Measurements from ENCODE around the gene BDH2.

BDH2 gene

DNA sequence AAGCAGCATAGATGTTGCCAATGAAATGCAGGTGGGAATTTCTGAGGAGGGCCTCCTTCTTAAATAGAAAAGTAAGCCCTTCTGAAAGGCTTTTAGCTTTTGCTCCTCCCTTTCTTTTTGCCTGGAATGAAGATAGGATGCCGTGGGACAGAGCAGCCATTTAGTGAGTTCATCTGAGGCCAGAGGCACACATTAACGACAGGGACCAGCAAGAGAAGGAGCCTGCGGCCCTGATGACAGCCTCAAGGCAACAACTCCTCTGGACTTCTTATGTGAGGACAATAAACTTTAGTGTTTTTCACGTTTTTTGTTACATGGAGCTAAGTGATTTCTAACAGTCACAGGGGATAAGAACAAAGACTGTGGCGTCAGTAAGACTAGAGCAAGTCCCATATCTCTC, 1.1 kb upstream of the BDH2 start:
- TF ChIP-seq, protein P1, sequence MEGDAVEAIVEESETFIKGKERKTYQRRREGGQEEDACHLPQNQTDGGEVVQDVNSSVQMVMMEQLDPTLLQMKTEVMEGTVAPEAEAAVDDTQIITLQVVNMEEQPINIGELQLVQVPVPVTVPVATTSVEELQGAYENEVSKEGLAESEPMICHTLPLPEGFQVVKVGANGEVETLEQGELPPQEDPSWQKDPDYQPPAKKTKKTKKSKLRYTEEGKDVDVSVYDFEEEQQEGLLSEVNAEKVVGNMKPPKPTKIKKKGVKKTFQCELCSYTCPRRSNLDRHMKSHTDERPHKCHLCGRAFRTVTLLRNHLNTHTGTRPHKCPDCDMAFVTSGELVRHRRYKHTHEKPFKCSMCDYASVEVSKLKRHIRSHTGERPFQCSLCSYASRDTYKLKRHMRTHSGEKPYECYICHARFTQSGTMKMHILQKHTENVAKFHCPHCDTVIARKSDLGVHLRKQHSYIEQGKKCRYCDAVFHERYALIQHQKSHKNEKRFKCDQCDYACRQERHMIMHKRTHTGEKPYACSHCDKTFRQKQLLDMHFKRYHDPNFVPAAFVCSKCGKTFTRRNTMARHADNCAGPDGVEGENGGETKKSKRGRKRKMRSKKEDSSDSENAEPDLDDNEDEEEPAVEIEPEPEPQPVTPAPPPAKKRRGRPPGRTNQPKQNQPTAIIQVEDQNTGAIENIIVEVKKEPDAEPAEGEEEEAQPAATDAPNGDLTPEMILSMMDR (conservative IDR thresholded peaks at IDR 0.05; ENCODE audit: control insufficient read depth, insufficient read depth, low read depth, low read length) = no peak
- no peak for DNase-seq (ENCODE audit: low read depth)
- H3K4me3 ChIP-seq (ENCODE audit: control insufficient read depth, low read depth, low read length) = no peak overlapping the region

DNA sequence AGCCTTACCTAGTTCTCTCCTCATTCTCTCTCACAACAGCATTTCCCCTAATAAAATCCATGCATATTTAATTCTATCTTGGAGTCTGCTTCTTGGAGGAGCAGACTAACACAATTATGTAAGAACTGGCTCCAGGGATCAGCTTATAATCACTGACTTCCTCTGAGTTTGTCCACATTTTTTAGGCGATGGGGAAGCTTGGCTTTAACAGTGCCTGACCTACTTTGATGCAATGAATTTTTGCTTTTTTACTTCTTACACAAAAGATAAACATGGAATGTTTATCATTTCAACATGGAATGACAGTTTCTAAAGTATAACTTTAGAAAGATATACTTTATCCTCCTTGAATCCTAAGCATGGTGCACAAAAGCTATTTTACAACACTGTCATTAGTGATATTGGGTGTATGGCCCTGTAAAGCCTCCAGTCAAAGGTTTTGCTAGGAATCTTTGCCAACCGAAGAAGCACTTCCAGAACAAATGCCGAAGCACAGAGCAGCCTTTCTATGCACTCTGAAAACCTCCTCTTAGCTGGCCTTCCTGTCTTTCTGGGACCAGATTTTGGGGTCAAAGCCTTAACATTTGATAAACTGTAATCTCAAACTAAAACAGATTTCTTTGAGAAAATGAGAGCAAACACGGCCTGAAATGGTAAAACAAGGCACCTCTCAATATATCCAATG, 736 bp downstream of the BDH2 start:
- peak; percentile 27 for DNase-seq (ENCODE audit: low read depth)
- peak overlapping the region; percentile 63 for H3K4me3 ChIP-seq (ENCODE audit: control insufficient read depth, low read depth, low read length)
- TF ChIP-seq, protein P1 (conservative IDR thresholded peaks at IDR 0.05; ENCODE audit: control insufficient read depth, insufficient read depth, low read depth, low read length) = no peak

DNA sequence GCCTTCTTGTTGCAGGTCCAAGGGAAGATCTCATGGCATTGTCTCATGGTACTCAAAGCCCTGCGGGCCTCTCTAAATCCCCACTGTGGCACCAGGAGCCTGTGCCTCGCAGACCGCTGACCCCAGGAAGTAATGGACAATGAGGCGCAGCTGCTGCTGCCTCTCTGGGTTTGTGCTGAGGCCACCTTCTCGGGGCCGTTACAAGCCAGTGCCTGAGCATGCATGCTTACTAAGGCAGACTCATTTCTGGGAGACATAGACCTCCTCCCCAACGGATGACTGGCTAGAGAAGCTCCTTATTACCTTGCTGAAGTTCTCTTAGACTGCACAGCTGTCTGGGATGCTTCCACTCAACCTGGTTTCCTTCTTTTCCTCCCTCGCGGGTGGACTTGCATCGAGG, 1.3 kb downstream of the BDH2 start:
- TF ChIP-seq, protein P1 (conservative IDR thresholded peaks at IDR 0.05; ENCODE audit: control insufficient read depth, insufficient read depth, low read depth, low read length) = no peak
- H3K4me3 ChIP-seq (ENCODE audit: control insufficient read depth, low read depth, low read length) = no peak overlapping the region

DNA sequence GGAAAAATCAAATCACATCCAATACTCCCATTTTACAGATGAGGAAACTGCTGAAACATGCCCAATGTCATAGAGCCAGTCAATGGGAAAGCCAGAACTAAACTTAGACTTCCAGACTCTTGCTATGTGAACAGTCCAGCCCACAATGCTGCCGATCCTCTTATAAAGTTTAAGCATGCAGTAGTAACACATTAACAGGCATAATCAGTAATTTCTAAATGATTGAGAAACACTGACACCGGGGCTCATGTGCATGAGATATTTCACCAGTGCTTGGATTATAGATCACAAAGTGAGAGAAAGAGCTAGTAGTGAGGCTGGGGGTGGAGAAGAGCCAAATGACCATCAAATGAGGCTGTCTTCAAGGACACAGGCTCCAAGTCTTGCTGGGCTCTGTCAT, 2.5 kb downstream of the BDH2 start:
- TF ChIP-seq, protein P1 (conservative IDR thresholded peaks at IDR 0.05; ENCODE audit: control insufficient read depth, insufficient read depth, low read depth, low read length) = no peak
- no peak overlapping the region for H3K4me3 ChIP-seq (ENCODE audit: control insufficient read depth, low read depth, low read length)
- DNase-seq (ENCODE audit: low read depth) = no peak

More for the DNA sequence above, 1.3 kb downstream of the BDH2 start:
- peak; percentile 10 for DNase-seq (ENCODE audit: low read depth)

DNA sequence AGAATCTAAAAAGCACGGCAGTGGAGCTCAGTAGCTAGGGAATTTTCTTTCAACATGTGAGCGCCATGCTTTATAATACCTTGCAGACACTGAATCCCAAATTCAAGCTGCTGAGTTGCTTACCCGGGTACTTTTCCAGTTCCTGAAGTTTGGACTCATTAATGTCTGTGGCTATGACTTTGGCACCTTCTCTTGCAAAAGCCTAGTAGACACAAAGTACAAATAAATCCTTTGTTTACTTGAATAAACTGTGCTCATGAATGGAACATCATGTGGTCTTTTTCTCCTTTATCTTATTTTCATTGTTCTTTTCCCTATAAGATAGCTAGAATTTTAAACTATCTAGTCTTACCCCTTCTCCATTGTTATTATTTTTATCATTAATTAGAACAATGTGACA, 4.6 kb downstream of the BDH2 start:
- no peak overlapping the region for H3K4me3 ChIP-seq (ENCODE audit: control insufficient read depth, low read depth, low read length)
- TF ChIP-seq, protein P1 (conservative IDR thresholded peaks at IDR 0.05; ENCODE audit: control insufficient read depth, insufficient read depth, low read depth, low read length) = no peak
- no peak for DNase-seq (ENCODE audit: low read depth)

DNA sequence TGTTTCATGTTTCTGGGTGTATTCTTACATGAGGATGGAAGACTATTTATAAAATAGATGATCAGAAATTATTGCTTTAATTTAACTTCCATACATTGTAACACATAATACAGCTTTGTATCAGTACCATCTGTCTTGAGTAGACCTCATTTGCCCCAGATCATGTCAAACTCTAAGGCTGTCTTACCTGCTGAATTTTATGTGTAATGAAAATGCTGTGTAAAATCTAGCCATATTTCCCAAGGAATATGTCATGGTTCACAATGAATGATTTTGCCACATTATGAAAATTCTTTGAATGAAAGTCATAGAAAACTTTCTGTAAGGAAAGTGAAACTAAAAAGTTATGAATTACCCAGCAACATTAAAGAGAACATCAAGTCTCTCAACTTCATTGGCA, 7.4 kb downstream of the BDH2 start:
- TF ChIP-seq, protein P1 (conservative IDR thresholded peaks at IDR 0.05; ENCODE audit: control insufficient read depth, insufficient read depth, low read depth, low read length) = no peak
- H3K4me3 ChIP-seq (ENCODE audit: control insufficient read depth, low read depth, low read length) = no peak overlapping the region
- DNase-seq (ENCODE audit: low read depth) = no peak

Data from fibroblast of mammary gland (primary cell).